Measurements from ENCODE around the gene NOPCHAP1.

DNA sequence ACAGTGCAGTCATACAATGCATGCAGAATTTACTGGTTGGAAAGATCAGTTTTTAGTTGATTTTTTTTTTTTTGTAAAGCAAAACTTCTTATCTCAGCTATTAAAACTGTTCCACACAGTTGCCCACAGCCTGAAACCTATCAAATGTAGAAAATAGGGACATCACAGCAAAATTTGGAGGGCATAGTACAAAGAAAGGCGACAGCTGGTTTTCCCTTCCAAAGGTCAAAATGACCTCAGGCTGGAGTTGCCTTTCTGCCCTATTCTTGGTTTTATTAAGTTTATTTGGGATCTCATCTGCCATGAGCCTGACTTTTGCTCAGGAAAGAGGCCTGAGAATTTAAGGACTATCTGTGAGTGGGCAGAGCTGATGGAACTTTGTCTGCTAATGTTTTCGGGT is 28.5 kb downstream of the NOPCHAP1 start:
- no peak for TF ChIP-seq POLR2A (IDR thresholded peaks at IDR 0.05)
- TF ChIP-seq, protein P1, sequence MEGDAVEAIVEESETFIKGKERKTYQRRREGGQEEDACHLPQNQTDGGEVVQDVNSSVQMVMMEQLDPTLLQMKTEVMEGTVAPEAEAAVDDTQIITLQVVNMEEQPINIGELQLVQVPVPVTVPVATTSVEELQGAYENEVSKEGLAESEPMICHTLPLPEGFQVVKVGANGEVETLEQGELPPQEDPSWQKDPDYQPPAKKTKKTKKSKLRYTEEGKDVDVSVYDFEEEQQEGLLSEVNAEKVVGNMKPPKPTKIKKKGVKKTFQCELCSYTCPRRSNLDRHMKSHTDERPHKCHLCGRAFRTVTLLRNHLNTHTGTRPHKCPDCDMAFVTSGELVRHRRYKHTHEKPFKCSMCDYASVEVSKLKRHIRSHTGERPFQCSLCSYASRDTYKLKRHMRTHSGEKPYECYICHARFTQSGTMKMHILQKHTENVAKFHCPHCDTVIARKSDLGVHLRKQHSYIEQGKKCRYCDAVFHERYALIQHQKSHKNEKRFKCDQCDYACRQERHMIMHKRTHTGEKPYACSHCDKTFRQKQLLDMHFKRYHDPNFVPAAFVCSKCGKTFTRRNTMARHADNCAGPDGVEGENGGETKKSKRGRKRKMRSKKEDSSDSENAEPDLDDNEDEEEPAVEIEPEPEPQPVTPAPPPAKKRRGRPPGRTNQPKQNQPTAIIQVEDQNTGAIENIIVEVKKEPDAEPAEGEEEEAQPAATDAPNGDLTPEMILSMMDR (IDR thresholded peaks at IDR 0.05), result no peak
- no peak for TF ChIP-seq POLR2AphosphoS5 (IDR thresholded peaks at IDR 0.05)

All from suprapubic skin (tissue), 4 donors.